Prostate gland (tissue), 2 donors: ENCODE results near the gene MAPK6. TPM values are rescaled to one million over a fixed set of nuclear protein-coding genes. Genes with fewer than 3 reads are reported as not detected.
"Not testable (repeated sequence)": the region's sequence is repeated elsewhere in the genome, so short reads cannot be mapped to it uniquely, and the experiment has no call there.

Source experiments
- DNase-seq: peaks from one replicate; pipeline ENCODE4 v3.0.0-alpha.2; 2019; ENCODE audit warnings: low spot score
- H3K27ac ChIP-seq, 2 donors: fragments of 200-600 bp; sonication (generic); 2 replicates each; pipeline ENCODE4 v1.5.1; 2017 to 2019
- H3K27me3 ChIP-seq: fragments of 200-600 bp; sonication (generic); replicated peaks from 2 replicates; pipeline ENCODE4 v1.5.1; 2019; ENCODE audit not compliant: insufficient read depth
- H3K36me3 ChIP-seq, 2 donors: fragments of 200-600 bp; sonication (generic); 1 replicate in 1 of 2; 2 replicates in 1 of 2; pipeline versions ENCODE4 v1.5.1 to v1.8.1; 2017 to 2019
- H3K4me1 ChIP-seq: fragments of 200-600 bp; sonication (generic); replicated peaks from 2 replicates; pipeline ENCODE4 v1.5.1; 2019
- H3K4me3 ChIP-seq, 2 donors: fragments of 200-600 bp; sonication (generic); 2 replicates each; pipeline ENCODE4 v1.5.1; 2017 to 2019
- H3K9me3 ChIP-seq: fragments of 200-600 bp; sonication (generic); 2 replicates; pipeline ENCODE4 v1.5.1; 2017
- CTCF ChIP-seq, 4 experiments: fragments of 200-600 bp in 2 of 4; fragments of 450-650 bp in 2 of 4; sonication (generic) in 2 of 4; IDR thresholded peaks; 1 replicate in 3 of 4; 2 replicates in 1 of 4; pipeline ENCODE4 v1.5.1; 2016 to 2019; ENCODE audit warnings: antibody characterized with exemption in 4 of 4, mild to moderate bottlenecking in 2 of 4, moderate library complexity in 2 of 4
- POLR2A ChIP-seq: fragments of 450-650 bp; IDR thresholded peaks from one replicate; pipeline ENCODE4 v1.6.1; 2016; ENCODE audit warnings: antibody characterized with exemption, mild to moderate bottlenecking
- POLR2AphosphoS5 ChIP-seq: sonication (generic); formaldehyde crosslinking; IDR thresholded peaks from one replicate; pipeline ENCODE4 v1.6.1; 2017; ENCODE audit warnings: antibody characterized with exemption
- WGBS: methylation state at CpG from one replicate; pipeline ENCODE4 v1.1.5; 2018; 5-methylcytosine and 5-hydroxymethylcytosine counted together
- intact Hi-C: fragments of 100-400 bp; cut with DNase I; formaldehyde crosslinking; loops from one replicate; pipeline ENCODE4 v1.14.2; 2022
- total RNA-seq, 2 donors: library from RNA; depleted of rRNA; stranded (reverse); fragments of >200 nt; gene quantifications; one replicate each; pipeline ENCODE4 v1.1.0, GENCODE V29; 2016

MAPK6 gene
- total RNA-seq, 2 donors from 2014 or later, result 22.1 to 23.8 TPM

- intact Hi-C loops, result no loop called here
- H3K4me3 ChIP-seq, result no peak overlapping the region
- no peaks in the 10 kb centered on the region for H3K4me1 ChIP-seq
- TF ChIP-seq POLR2AphosphoS5, result no peak
- TF ChIP-seq POLR2A, result no peak
- TF ChIP-seq CTCF (IDR thresholded peaks at IDR 0.05), result no peak
- no peak for DNase-seq
- no peak overlapping the region for H3K27ac ChIP-seq
- 94% methylated on average over 4 of the region's 4 CpGs for WGBS
- H3K27me3 ChIP-seq, result no peaks in the 10 kb centered on the region
- H3K9me3 ChIP-seq, result no peaks in the 10 kb centered on the region
- no peaks in the 10 kb centered on the region for H3K36me3 ChIP-seq
Observed at GRCh38 chr15:52052066-52052935, 33.3 kb downstream of the MAPK6 start.

GRCh38 chr15:52054381-52054780, 35.4 kb downstream of the MAPK6 start:
- Histone ChIP-seq H3K36me3 (peaks cover 0 to 4% of the 10 kb centered on the region in 2 donors), H3K4me3 (no peak overlapping the region), H3K9me3 (no peaks in the 10 kb centered on the region), H3K4me1 (no peaks in the 10 kb centered on the region), H3K27me3 (no peaks in the 10 kb centered on the region), H3K27ac (no peak overlapping the region)
- intact Hi-C loops, result no loop called here
- WGBS, result 94% methylated on average over 4 of the region's 4 CpGs
- no peak for DNase-seq
- no peak for TF ChIP-seq CTCF (IDR thresholded peaks at IDR 0.05)
- no peak for TF ChIP-seq POLR2AphosphoS5
- no peak for TF ChIP-seq POLR2A

DNA sequence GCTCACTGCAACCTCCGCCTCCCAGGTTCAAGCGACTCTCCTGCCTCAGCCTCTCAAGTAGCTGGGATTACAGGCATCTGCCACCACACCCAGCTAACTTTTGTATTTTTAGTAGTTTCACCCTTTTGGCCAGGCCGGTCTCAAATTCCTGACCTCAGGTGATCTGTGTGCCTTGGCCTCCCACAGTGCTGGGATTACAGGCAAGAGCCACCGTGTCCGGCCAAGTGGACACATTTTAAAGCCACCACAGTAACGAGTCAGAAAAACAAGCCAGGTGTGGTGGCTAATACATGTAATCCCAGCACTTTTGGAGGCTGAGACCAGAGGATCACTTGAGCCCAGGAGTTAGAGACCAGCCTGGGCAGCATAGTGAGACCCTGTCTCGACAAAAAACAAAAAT, 35.8 kb downstream of the MAPK6 start:
- 93% methylated on average over 7 of the region's 7 CpGs for WGBS
- H3K4me3 ChIP-seq, intact Hi-C loops, DNase-seq, H3K36me3 ChIP-seq, H3K27me3 ChIP-seq, H3K9me3 ChIP-seq, H3K27ac ChIP-seq, H3K4me1 ChIP-seq: not testable (repeated sequence)

- TF ChIP-seq POLR2AphosphoS5, result no peak
- H3K9me3 ChIP-seq, result no peaks in the 10 kb centered on the region
- no peaks in the 10 kb centered on the region for H3K27me3 ChIP-seq
- peaks cover 0 to 4% of the 10 kb centered on the region in 2 donors for H3K36me3 ChIP-seq
- no peak overlapping the region for H3K4me3 ChIP-seq
- DNase-seq, result no peak
- H3K27ac ChIP-seq, result no peak overlapping the region
- no peaks in the 10 kb centered on the region for H3K4me1 ChIP-seq
- intact Hi-C loops, result no loop called here
- 85% methylated on average over 1 of the region's 1 CpG for WGBS
Observed at GRCh38 chr15:52056001-52056400, 37.0 kb downstream of the MAPK6 start.

GRCh38 chr15:52056496-52056895, 37.5 kb downstream of the MAPK6 start:
- intact Hi-C loops, result no loop called here
- H3K4me1 ChIP-seq, result no peaks in the 10 kb centered on the region
- no peaks in the 10 kb centered on the region for H3K27me3 ChIP-seq
- H3K27ac ChIP-seq, result no peak overlapping the region
- WGBS, result 95% methylated on average over 3 of the region's 3 CpGs
- peaks cover 0 to 4% of the 10 kb centered on the region in 2 donors for H3K36me3 ChIP-seq
- DNase-seq, result no peak
- H3K9me3 ChIP-seq, result no peaks in the 10 kb centered on the region
- TF ChIP-seq POLR2AphosphoS5, result no peak
- TF ChIP-seq POLR2A, result no peak
- TF ChIP-seq CTCF (IDR thresholded peaks at IDR 0.05), result no peak
- no peak overlapping the region for H3K4me3 ChIP-seq

GRCh38 chr15:52057996-52058395, 39.0 kb downstream of the MAPK6 start:
- Histone ChIP-seq H3K4me1 (no peaks in the 10 kb centered on the region), H3K27ac (no peak overlapping the region), H3K36me3 (peaks cover 0 to 8% of the 10 kb centered on the region in 2 donors), H3K27me3 (no peaks in the 10 kb centered on the region), H3K9me3 (no peaks in the 10 kb centered on the region), H3K4me3 (no peak overlapping the region)
- TF ChIP-seq CTCF (IDR thresholded peaks at IDR 0.05) (no peak), POLR2AphosphoS5 (no peak), POLR2A (no peak)
- intact Hi-C loops, result no loop called here
- no peak for DNase-seq
